Activated T-cell treated with anti-CD3 and anti-CD28 coated beads for 24 hours (primary cell): Measurements from ENCODE around the gene KRT80.

Source experiments
- DNase-seq: peaks from one replicate; pipeline ENCODE4 v3.0.0-alpha.2; 2020; ENCODE audit warnings: low read depth

KRT80 gene

GRCh38 chr12:52210925-52211650 lies 19.3 kb upstream of the KRT80 start:
- DNase-seq: no peak

- no peak for DNase-seq
Measured at GRCh38 chr12:52210186-52210924, 18.5 kb upstream of the KRT80 start.

DNA sequence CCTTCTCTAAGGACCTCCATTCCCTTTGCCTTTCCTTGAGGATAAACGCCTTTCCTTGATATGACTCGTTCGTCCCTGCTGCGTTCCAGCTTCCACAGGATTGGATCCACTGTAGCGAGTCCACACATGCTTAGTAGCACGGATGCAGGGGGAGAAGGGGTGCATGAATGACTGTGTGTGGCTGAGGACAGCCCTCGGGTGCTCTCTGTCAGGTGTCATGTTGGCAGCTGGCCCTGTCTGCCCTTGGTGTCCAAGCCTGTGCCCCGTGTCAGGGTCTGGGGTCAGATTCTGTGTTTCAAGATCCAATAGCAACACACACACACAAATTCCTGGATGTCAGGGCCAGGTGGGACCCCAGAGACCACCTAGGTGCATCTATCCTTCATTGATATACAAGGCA lies 17.5 kb upstream of the KRT80 start:
- DNase-seq: no peak

DNA sequence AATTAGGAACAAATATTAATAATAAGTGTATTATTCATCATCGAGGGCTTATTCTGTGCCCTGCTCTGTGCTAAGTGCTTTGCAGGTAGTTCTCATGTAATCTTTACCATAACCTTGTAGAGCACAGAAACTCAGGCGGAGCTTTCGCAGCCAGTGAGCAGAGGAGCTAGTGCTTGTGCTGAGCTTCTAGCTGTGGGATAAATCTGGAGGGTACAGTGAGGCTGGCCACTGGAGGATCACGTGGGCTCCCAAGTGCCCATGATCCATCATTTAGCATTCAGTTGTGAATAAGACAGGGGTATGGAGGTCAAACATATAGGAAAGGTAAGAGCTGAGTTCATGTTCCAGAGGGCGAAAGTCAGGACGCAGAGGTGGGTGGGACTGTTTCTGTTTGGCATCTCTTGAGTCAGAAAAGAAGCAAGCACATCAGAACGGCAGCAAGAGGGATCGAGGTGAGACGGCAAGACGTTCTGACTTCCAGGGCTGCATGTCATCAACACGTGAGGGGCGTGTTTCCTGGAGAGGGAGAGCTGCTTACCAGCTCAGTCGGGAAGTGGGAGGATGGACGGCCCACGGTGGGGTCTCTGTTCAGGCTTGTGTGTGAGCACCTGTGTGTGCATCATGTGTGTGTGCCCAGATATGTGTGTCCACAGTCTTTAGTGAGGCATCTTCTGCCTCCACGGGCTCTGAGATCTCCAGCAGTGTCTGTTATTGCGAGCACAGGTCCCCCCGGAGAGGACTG lies 16.8 kb upstream of the KRT80 start:
- no peak for DNase-seq

DNA sequence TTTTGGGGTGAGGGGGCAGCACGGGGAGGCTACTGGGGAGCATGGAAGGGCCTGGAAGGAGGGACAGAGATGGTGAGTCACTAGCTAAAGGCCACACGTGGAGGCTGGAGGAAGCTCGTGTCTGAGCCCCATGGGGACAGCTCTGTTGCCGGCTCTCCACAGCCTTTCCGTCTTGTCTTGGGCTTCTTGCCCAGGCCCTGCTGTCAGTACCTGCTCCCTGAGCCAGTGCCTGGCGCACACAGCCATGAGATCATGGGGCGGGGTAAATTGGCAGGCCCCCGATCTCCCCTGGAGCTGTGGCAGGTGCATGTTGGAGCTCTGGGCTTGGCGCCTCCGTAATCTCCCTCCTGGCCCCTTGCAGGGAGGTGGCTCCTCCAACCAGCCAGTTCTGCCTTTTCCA lies 16.1 kb upstream of the KRT80 start:
- no peak for DNase-seq

DNA sequence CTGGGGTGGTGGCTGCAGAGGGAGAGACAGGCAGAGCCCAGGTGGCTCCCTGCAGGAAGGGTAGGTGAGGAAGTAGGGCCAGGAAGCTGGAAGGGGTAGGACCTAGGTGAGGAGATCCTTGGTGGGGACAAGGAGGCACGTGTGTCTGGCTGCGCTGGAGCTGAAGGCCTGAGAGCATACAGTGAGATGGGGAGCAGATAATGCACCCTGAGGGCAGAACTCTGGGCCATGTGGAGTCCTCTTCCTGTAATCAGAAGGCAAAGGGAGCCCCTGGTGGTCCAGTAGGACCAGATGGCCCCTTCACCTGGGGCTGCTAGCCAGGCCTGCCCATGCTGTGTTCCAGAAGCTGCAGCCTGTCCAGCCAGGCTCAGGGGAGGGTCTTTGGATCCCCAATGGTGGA lies 15.3 kb upstream of the KRT80 start:
- DNase-seq: no peak

DNA sequence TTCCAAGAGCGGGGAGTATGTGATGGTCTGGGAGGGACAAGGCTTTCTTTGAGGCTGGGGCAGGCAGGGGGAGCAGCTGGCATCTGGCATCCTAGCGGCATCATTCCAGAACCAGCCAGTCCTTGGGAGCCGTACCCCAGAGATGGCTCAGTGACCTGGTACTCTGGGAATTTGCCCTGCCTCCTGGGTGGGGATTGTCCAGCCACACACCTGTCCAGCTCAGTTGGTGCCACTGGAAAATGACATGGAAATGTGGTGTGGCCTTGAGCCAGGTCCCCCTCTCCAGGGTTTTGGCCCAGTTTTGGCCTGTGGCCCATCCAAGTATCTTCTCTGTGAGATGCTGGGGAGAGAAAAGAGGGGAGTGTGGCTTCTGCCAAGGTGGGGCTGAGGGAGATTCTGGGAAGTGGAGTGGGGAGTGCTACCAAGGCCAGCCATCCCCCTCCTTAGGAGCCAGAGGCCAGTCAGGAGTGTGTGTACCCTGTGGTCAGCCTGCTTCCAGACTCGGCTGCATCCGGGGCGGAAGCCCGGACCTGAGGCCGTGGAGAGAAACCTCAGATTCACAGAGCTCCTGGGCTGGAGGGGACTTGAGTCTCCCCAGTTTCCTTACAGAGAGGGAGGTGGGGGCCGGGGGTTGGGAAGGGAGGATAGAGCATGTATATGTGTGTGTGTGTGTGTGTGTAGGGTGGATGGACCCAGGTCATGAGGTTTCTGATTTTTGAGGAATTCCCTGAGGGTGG lies 14.7 kb upstream of the KRT80 start:
- no peak for DNase-seq

DNA sequence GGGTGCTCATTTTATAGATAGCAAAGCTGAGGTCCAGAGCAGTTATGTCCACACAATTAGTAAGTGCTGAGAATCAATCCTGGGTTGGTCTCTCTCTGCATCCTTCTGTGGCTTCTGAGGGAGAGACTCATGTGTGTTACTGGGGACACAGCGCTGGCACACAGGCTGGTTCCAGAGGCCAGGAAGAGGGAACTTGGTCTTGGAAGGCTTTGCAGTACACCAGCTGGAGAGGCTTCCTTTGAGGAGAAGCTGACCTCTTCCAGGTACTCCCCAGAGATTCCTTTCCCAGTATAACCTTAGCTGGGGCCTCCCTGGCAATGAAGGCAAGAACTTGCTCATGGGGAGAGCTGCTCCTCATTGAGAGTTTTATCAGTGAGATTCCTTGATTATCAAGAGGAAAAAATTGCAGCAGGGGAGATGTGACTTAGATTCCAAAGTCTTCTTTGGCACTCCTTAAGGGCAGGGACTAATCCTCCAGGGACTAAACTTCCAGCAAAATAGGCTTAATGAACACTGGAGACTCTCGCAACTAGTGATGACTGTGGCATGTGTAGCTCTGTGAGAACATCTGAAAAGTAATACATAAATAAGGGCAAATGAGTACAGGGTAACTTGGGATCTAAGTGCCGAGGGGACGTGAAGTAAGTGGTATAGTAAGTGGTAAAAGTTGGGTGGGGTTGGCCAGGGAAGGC lies 13.9 kb upstream of the KRT80 start:
- no peak for DNase-seq

- no peak for DNase-seq
Measured at GRCh38 chr12:52204931-52205505, 13.2 kb upstream of the KRT80 start.

- DNase-seq: no peak
Measured at GRCh38 chr12:52204095-52204930, 12.5 kb upstream of the KRT80 start.

- no peak for DNase-seq
Measured at GRCh38 chr12:52203079-52203921, 11.5 kb upstream of the KRT80 start.

DNA sequence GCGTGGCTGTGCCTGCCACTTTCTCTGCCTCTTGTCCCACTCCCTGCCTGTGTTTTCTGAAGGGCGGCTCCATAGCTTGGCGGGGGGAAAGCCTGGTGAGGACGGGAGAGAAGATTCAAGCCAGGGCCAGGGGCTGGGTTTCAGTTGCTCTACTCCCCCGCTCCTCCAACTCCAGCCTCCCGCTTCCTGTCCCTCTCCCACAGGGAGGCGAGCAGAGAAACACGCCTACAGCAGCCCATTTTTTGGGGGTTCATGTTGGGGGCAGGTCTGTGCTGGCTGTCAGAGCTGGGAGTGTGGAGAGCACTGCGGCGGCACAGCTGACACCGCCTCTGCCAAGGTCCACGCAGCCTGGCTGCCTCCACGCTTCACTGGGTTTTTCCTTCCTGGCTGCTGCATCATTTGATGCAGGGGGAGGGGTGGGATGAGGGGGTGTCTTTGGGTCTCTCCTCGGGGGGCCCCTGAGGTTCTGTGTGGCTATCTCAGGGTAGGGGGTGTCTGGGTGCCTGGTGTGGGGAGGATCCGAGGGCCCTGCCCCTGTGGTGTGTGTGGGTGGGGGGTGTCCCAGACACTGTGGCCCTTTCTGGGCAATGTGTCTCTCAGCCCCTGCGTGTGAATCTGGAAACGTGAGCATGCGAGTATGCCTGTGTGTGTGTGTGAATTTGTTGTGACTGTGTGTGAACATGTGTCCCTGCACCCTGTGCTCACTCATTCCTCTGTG lies 10.7 kb upstream of the KRT80 start:
- no peak for DNase-seq

DNA sequence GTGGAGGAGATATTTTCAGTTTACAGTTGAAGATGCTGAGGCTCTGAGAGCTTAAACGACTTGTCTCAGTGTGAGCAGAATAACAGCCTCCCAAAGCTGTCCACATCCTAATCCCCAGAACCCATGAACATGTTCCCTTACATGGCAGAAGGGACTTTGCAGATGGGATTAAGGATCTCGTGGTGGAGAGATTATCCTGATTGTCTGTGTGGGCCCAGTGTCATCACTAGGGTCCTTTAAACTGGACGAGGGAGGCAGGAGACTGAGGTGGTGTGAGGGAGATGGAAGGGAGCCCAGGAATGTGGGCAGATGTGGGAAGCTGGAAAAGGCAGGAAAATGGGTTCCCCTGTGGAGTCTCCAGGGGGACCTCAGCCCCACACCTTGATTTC lies 9.6 kb upstream of the KRT80 start:
- no peak for DNase-seq

DNA sequence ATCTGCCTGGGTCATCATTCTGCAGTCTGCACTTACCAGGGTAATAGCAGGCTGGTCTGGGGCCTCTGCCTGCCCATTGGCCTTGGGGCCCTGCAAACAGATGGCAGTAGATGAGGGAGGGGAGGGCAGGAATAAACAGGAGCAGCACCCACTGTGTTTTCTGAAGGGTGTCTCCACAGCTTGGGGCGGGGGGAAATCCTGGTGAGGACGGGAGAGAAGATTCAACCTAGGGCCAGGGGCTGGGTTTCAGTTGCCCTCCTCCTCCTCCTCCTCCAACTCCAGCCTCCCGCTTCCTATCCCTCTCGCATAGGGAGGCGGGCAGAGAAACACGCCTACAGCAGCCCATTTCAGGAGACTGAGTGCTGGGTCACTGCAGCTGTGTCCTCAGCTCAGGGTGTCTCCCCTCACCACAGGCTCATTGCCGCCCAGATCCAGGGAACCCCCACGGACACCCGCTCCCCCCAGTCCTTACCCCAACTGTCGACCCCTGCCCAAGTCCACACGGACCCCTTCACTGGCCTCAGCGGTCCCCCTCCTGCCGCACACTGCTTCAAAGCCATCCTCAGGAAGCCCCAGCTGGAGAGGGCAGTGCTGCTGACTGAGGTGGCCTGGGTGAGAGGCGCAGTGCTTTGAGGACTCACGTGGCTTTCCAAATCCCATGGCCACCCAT lies 9.1 kb upstream of the KRT80 start:
- no peak for DNase-seq

GRCh38 chr12:52200086-52200780 lies 8.4 kb upstream of the KRT80 start:
- DNase-seq: no peak

DNA sequence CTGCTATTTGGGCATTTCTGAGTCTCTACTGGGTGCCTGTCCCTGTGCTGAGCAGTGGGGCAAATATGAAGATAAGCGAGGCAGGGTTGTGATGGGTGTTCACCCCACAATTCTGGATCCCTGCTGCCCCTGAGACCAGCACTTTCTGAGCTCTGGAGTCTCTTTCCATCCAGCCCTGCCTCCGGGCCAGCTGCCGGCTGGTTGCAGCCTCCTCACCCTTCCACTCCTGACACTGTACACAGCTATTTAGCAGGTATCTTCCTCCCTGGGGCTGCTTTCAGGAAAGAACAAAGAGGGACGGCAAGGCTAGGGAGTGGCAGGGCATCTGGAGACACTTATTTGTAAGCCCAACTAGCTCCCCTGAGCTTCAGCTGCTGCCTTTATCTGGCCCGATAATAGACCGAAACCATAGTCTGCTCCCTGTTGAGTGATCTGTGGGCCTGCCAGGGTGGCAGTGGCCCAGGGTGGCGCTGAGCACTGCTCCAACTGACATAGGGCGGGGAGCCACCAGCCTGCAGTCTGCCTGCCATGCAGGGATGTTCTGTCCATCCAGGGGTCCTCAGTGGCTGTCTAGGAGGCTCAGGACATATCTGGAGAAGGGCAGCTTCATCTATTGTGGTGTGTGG lies 7.6 kb upstream of the KRT80 start:
- DNase-seq: no peak
